ENCODE measurements around the gene ZNF454. TPM values are rescaled to one million over a fixed set of nuclear protein-coding genes. Genes with fewer than 3 reads are reported as not detected.

ZNF454 gene
- 1 to 10 TPM in 3 of 4 donors, under 1 TPM in 1; 0.60 to 4.6 (median 2.1) TPM for total RNA-seq

GRCh38 chr5:178940569-178941360, at the start of gene ZNF454:
Gene ZNF454, plus strand, starts transcription at chr5:178941198. Its CDS starts 1,594 bp downstream, at chr5:178942792.
- peak; percentile 94 for ATAC-seq (ENCODE audit: low FRiP score)
- DNase-seq (ENCODE audit: low spot score) = peak; percentile 40
- TF ChIP-seq CTCF (IDR thresholded peaks at IDR 0.05) = no peak

GRCh38 chr5:178895615-178896571, 45.1 kb upstream of the ZNF454 start, which contains the start of gene ZFP2:
Gene ZFP2, plus strand, starts transcription at chr5:178895913. Its CDS starts 35,401 bp downstream, at chr5:178931314.
- ATAC-seq (ENCODE audit: low FRiP score) (peak; percentile 91), DNase-seq (ENCODE audit: low spot score) (no peak)
- TF ChIP-seq CTCF (IDR thresholded peaks at IDR 0.05) = no peak

DNA sequence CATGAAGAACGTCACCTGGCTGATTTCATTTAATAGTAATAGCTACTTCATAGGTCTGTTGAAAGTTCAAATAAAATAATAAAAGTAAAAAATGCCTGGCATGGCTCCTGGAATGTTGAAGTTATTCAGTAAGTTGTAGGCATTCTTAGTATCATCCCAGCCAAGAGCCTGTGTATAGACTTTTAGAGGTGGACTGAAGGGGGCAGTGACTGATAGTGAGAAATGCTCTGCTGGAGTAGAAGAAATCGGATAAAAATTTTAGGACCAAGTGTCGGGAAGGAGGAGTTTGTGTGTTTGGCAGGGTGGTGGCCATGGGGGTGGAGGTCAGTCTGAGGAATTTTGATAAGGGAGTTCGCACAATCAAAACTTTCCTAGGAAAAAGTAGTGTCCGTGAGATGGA, 41.7 kb upstream of the ZNF454 start:
- no peak for TF ChIP-seq CTCF (IDR thresholded peaks at IDR 0.05)
- no peak for ATAC-seq (ENCODE audit: low FRiP score)
- no peak for DNase-seq (ENCODE audit: low spot score)

DNA sequence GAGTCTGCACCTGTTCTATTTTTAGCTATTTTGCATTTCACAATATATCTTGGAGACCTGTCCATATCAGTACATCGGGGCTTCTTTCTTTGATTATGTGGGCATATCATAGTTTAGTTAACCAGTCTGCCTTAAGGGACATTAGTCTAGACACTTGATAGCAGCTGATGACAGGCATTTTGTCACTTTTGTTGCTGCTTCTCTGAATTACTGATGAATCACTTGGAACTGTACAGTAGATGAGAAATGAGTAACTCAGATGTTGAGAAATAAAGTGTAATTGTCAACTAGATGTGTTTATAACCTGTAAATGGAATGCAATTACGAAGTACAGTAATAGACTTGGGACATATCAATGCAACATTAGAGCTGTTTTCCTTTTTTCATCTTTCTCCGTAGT, 38.1 kb upstream of the ZNF454 start:
- DNase-seq (ENCODE audit: low spot score) = no peak
- ATAC-seq (ENCODE audit: low FRiP score) = no peak
- TF ChIP-seq CTCF (IDR thresholded peaks at IDR 0.05) = no peak

DNA sequence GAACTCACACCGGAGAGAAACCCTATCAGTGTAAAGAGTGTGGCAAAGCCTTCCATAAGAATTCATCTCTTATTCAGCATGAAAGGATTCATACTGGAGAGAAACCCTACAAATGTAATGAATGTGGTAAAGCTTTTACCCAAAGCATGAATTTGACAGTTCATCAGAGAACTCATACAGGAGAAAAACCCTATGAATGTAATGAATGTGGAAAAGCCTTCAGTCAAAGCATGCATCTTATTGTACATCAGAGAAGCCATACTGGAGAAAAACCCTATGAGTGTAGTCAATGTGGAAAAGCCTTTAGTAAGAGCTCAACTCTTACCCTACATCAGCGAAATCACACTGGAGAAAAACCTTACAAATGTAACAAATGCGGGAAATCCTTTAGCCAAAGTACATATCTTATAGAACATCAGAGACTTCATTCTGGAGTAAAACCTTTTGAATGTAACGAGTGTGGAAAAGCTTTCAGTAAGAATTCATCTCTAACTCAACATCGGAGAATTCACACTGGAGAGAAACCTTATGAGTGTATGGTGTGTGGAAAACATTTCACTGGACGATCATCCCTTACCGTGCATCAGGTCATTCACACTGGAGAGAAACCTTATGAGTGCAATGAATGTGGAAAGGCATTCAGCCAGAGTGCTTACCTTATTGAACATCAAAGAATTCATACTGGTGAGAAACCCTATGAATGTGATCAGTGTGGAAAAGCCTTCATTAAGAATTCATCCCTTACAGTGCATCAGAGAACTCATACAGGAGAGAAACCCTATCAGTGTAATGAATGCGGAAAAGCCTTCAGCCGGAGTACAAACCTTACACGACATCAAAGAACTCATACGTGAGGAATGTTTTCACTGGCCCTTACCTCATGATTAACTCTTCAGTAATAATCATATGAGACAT, 8.9 kb upstream of the ZNF454 start:
- TF ChIP-seq CTCF (IDR thresholded peaks at IDR 0.05) = no peak
- ATAC-seq (ENCODE audit: low FRiP score) (no peak), DNase-seq (ENCODE audit: low spot score) (no peak)

DNA sequence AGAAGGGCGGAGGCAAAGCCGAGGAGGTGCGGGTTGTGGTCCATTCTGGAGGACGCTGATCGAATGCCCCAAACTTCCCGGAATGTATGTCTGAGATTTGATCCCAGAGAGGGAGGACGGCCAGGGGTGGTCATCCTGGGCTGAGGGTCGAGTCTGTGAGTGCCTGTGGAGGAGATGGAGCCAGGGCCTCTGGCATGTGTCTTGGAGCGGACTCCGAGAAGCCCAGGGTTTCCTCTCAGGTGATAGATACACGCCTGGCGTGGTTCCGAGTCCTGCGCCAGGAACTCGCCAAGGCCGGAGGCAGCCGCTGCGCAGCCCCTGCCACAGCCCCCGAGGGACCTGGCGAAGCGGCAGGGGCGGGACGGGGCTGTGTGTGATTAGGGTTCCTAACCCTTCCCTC, 363 bp downstream of the ZNF454 start:
- ATAC-seq (ENCODE audit: low FRiP score) (no peak), DNase-seq (ENCODE audit: low spot score) (no peak)
- no peak for TF ChIP-seq CTCF (IDR thresholded peaks at IDR 0.05)
